ENCODE data around the gene HNF1A.
A peak's percentile ranks its signal among the peaks of the same experiment; 100 is the strongest.
"Not testable (repeated sequence)": the region's sequence is repeated elsewhere in the genome, so short reads cannot be mapped to it uniquely, and the experiment has no call there.

The HNF1A gene, protein sequence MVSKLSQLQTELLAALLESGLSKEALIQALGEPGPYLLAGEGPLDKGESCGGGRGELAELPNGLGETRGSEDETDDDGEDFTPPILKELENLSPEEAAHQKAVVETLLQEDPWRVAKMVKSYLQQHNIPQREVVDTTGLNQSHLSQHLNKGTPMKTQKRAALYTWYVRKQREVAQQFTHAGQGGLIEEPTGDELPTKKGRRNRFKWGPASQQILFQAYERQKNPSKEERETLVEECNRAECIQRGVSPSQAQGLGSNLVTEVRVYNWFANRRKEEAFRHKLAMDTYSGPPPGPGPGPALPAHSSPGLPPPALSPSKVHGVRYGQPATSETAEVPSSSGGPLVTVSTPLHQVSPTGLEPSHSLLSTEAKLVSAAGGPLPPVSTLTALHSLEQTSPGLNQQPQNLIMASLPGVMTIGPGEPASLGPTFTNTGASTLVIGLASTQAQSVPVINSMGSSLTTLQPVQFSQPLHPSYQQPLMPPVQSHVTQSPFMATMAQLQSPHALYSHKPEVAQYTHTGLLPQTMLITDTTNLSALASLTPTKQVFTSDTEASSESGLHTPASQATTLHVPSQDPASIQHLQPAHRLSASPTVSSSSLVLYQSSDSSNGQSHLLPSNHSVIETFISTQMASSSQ

DNA sequence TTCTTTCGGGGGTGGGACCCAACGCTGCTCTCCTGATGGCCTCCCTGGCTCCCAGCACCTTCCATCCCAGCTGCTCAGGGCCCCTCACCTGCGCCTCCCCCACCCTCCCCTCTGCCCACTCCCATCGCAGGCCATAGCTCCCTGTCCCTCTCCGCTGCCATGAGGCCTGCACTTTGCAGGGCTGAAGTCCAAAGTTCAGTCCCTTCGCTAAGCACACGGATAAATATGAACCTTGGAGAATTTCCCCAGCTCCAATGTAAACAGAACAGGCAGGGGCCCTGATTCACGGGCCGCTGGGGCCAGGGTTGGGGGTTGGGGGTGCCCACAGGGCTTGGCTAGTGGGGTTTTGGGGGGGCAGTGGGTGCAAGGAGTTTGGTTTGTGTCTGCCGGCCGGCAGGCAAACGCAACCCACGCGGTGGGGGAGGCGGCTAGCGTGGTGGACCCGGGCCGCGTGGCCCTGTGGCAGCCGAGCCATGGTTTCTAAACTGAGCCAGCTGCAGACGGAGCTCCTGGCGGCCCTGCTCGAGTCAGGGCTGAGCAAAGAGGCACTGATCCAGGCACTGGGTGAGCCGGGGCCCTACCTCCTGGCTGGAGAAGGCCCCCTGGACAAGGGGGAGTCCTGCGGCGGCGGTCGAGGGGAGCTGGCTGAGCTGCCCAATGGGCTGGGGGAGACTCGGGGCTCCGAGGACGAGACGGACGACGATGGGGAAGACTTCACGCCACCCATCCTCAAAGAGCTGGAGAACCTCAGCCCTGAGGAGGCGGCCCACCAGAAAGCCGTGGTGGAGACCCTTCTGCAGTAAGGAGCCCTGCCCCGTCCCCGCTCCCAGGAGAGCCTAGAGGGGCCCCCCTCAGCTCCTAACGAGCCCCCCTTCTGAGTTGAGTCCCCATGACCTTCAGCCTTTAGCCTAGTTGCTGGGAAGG, at the start of gene HNF1A:
Gene HNF1A (plus strand): TSS at position 248 of the 924 bp plus-strand sequence. CDS start 226 bp downstream, at position 474.
- no peak for DNase-seq (ENCODE audit: low read depth in 2 of 2)

DNA sequence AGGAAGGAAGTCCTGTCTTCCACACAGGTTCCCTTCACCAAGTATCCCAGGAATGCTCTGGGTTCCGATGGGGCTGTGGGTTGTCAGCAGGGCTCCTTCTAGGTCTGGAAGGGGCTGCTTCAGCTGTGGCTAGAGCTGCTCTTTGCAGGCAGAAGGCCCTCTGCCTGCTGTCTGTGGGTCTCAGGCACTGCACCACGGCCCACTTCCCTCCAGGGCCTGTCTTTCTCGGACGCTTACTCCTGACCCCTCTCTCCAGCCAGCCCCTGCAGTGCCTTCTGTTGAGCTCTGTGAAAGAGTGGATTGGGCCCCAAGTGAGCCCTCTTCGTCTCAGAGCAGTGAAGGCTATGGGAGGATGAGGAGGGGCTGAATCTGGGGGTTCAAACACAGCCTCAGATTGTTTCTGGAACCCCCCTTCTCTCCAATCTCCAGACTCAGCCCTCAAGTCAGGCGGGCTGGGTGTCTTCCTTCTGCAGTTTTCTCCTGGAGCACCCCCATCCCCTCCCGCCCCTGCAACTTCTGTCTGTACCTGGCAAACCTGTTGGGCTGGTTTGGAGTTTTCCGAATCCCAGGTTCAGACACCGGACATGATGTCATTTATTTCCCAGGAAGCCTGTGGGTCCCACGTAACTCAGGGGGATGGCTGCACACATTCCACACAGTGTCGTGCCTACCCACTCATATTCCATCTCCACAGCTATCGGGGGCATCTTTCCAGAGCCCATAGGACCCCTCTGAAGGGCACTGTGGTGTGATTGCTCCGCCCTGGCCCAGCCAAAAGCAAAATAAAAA, 49.3 kb upstream of the HNF1A start:
- DNase-seq (ENCODE audit: low read depth in 2 of 2) = no peak

DNA sequence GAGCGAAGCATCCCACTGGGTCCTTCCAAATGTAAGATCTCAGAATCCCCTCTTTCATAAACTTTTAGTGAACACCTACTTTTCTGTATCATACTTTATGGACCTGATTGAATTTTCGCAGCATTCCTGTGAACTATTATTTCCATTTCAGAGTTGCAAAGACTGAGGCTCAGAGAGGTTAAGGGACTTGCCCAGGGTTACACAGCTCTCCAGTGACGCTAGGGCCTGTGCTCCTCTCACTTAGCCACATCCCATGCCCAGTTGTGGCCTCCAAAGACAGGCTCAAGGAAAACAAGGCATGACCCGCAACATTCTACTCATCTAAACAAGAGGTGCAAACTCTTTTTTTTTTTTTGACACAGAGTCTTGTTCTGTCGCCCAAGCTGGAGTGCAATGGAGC, 48.3 kb upstream of the HNF1A start:
- no peak for DNase-seq (ENCODE audit: low read depth in 2 of 2)

DNA sequence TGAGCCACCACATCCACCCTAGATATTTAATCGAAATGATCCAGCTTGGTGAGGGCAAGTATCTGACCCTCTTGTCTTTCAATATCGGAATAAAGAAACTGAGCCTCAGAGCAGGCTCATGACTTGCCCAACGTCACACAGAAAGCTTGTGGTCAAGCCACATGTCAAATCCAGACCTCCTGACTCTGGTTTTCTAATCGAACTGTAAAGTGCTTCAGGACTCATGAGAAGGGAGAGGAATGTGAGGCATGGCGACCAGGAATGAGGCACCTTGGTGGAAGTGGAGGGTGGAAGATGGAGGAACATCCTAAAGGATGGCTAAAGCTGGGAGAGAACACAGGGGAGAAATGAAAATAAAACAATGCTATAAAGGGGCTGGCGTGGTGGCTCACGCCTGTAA, 46.3 kb upstream of the HNF1A start:
- DNase-seq (ENCODE audit: low read depth in 2 of 2) = no peak

DNA sequence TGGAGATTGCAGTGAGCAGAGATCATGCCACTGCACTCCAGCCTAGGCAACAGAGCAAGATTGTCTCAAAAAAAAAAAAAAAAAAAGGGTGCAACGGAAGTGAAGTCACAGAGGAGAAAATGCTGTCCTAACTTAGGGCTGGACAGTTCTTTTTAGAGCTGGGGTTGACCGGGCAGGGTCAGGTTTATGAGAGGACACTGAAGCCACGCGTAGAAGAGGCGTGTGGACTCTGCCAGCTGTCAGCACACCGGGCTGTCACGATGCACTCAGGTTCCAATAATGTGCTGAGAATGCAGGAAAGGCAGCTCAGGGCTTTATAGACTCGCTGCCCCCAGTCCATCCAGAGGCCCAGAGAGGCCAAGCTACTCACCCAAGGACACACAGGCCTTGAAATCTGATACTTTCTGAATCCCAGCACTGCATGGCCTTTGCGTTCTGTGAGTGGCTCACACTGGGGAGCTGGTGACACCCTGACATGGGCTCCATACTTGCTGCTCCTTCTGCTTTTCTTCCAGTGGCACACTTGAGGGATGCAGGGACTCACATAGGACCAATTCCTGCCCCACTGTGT, 45.3 kb upstream of the HNF1A start:
- no peak for DNase-seq (ENCODE audit: low read depth in 2 of 2)

DNA sequence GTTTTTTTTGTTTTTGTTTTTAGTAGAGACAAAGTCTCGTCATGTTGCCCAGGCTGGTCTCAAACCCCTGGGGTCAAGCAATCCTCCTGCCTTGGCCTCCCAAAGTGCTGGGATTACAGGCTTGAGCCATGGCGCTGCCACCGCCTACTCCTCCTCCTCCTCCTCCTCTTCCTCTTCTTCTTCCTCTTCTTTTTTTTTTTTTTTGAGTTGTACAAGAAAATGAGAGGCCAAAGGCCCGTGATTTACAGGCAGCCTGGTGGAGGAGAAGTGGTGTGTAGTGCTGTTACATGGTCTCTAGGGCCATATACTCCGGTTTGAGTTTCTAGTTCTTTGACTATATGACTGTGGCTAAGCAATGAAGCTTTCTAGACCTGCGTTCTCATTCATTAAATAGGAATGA, 44.6 kb upstream of the HNF1A start:
- DNase-seq (ENCODE audit: low read depth in 2 of 2) = no peak

DNA sequence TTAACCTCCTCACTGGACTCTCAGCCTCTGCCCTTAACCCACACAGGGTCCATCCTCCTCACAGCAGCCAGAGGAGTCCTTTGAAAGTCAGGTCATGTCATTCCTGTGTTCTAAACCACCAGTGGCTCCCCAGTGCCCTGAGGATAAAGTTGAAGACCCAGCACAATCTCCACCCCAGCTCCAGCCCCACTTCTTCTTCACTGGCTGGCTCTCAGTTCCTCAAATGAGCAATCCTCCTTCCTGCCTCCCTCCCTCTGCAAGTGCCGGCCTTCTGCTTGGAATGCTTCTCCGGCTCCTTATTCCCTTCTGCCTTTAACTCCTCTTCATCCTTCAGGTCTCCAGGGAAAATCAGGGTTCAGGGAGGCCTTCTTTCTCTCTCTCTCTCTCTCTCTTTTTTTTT, 42.1 kb upstream of the HNF1A start:
- no peak for DNase-seq (ENCODE audit: low read depth in 2 of 2)

DNA sequence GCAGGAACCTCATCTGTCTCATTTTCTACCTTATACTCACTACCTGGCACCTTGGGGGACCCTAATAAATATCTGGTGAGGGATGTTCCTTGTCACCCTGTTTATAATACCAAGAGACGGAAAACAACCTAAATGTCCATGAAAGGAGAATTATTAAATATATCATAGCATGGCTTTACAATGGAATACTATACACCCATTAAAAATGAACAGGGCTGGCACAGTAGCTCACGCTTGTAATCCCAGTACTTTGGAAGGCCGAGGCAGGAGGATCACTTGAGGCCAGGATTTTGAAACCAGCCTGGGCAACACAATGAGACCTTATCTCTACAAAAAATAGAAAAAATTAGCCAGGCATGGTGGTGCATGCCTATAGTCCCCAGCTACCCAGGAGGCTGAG, 39.8 kb upstream of the HNF1A start:
- DNase-seq (ENCODE audit: low read depth in 2 of 2) = no peak

DNA sequence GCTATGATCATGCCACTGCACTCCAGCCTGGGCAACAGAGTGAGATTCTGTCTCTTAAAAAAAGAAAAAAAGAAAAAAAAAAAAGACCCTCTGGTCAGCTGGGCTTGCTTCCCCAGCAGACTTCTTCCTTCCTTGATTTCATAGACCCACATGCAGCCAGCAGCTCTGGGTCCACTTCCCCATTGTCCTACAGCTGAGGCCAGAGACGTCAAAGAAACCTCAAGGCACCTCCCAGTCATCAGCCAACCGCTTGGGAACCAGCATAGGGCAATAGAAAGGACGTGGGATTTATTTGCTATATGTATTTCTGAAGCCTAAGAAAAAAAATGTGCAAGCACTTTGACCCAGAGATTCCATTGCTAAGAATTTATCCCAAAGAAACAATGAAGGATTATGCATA, 38.8 kb upstream of the HNF1A start:
- no peak for DNase-seq (ENCODE audit: low read depth in 2 of 2)

DNA sequence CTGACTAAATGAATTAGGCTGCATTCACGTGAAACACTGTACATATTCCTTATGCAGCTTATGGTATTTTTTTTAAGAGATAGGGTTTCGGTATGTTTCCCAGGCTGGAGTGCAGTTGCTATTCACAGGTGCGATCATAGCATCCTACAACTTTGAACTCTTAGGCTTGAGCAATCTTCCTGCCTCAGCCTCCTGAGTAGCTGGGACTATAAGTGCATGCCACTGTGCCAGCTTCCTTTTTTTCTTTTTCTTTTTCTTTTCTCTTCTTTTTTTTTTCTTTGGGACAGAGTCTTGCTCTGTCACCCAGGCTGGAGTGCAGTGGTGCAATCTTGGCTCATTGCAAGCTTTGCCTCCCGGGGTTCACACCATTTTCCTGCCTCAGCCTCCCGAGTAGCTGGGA, 38.3 kb upstream of the HNF1A start:
- DNase-seq (ENCODE audit: low read depth in 2 of 2) = no peak

DNA sequence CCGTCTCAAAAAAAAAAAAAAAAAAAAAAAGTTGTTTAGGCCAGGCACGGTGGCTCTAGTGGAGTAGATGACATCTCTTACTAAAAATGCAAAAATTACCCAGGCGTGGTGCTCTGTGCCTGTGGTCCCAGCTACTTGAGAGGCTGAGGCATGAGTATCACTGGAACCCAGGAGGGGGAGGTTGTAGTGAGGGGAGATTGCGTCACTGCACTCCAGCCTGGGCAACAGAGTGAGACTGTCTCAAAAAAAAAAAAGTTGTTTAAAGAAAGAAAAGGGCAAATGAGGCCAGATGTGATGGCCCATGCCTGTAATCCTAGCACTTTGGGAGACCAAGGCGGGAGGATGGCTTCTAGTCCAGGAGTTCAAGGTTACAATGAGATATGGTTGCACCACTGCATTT, 37.5 kb upstream of the HNF1A start:
- no peak for DNase-seq (ENCODE audit: low read depth in 2 of 2)

DNA sequence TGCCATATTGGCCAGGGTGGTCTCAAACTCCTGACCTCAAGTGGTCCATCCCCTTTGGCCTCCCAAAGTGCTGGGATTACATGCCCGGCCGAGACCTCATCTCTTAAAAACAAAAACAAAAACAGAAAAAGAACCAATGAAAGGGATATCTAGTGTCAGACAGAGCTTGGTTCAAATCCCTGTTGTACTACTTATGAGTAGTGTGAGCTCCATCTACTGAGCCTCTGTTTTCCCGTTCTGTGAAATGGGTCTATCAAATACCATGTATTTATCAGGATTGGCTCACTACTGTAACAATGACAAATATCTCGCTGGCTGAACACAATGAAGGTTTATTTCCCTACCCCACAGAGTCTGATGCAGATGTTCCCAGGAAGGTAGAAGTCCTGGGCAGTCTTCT, 36.9 kb upstream of the HNF1A start:
- no peak for DNase-seq (ENCODE audit: low read depth in 2 of 2)

DNA sequence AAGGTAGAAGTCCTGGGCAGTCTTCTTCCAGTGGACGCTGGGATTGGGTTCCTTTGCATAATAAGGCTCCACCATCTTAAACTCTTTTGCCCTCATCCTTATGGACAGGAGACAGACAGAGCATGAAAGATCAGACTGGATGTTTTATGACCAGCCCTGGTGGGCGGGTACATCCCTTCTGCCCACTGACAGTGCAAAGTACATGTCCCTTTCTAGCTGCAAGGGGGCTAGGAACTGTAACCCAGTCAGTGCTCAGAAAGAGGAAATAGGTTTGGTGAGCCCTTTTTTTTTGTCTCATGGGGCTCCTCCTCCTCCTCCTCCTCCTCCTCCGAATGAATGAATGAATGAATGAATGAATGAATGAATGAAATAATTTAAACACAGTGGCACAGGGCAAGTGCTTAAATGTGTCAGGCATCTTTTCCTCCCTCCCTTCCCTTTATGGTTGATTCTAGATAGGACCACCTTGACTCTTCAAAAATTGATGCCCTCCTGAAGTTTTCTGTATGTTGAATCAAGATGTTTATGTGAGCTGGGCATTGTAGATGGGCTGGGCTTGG, 36.4 kb upstream of the HNF1A start:
- DNase-seq (ENCODE audit: low read depth in 2 of 2) = no peak

DNA sequence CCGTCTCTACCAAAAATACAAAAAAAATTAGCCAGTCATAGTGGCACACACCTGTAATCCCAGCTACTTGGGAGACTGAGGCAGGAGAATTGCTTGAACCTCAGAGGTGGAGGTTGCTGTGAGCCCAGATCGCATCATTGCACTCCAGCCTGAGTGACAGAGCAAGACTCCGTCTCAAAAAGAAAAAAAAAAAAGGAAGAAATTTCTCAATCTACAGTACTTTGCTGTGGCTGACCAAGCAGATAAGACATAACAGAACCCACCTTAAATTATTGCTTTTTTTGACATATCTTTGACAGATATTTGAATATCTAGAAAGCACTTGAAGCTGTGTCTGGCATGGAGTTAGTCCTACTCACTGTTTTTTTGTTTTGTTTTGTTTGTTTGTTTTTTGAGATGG, 34.9 kb upstream of the HNF1A start:
- no peak for DNase-seq (ENCODE audit: low read depth in 2 of 2)

DNA sequence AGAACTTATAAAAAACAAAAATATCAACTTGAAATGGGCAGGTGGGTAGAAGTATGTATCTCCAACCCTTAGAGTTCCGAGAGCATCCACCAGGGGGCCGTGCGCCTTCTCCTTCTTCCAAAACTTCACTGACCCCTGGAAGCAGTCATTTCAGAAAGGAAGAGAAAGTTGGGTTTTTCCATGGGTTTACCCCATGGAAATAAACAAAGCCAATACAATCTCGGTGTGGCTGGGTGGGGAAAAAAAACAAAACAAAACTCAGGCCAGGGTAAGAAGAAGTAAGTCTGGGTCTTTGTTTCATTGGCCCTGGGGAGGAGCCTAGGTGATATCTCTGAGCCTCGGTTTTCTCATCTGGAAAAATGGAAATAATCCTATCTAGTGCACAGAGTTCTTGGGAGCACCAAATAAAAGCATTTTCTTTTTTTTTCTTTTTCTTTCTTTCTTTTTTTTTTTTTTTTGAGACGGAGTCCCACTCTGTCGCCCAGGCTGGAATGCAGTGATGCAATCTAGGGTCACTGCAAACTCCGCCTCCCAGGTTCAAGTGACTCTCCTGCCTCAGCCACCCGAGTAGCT, 33.6 kb upstream of the HNF1A start:
- DNase-seq (ENCODE audit: low read depth in 2 of 2) = peak; percentile 12 to 54

DNA sequence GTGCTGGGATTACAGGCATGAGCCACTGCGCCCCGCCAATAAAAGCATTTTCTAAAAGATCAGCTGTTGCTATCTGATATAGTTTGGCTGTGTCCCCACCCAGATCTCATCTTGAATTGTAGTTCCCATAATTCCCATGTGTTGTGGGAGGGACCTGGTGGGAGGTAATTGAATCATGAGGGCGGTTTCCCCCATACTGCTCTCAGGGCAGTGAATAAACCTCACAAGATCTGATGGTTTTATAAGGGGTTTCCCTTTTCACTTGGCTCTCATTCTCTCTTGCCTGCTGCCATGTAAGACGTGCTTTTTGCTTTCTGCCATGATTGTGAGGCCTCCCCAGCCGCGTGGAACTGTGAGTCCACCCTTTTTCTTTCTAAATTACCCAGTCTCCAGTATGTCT, 32.8 kb upstream of the HNF1A start:
- DNase-seq (ENCODE audit: low read depth in 2 of 2) = not testable (repeated sequence)

DNA sequence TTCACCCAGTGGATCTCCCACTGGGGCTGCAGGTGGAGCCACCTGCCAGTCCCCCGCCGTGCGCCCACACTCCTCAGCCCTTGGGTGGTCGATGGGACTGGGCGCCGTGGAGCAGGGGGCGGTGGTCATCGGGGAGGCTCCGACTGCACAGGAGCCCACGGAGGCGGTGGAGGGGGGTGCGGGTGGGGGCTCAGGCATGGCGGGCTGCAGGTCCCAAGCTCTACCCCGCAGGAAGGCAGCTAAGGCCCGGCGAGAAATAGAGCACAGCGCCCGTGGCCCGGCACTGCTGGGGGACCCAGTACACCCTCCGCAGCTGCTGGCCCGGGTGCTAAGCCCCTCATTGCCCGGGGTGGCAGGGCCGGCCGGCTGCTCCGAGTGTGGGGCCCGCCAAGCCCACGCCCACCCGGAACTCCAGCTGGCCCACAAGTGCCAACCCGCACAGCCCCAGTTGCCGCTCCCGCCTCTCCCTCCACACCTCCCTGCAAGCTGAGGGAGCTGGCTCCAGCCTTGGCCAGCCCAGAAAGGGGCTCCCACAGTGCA, 28.0 kb upstream of the HNF1A start:
- not testable (repeated sequence) for DNase-seq (ENCODE audit: low read depth in 2 of 2)

DNA sequence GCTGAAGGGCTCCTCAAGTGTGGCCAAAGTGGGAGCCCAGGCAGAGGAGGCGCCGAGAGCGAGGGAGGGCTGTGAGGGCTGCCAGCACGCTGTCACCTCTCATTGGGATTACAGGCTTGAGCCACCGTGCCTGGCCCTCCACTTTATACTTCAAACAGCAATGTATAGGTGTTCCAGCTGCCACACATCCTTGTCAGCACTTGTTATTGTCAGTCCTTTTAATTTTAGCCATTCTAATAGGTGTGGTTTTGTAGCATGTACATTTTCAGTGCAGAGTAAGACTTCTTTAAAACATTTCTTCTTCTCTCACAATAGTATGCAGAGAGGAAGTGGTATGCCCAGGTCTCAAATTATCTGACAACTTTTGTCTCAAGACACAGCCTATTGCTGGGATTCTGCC, 27.5 kb upstream of the HNF1A start:
- DNase-seq (ENCODE audit: low read depth in 2 of 2) = no peak

DNA sequence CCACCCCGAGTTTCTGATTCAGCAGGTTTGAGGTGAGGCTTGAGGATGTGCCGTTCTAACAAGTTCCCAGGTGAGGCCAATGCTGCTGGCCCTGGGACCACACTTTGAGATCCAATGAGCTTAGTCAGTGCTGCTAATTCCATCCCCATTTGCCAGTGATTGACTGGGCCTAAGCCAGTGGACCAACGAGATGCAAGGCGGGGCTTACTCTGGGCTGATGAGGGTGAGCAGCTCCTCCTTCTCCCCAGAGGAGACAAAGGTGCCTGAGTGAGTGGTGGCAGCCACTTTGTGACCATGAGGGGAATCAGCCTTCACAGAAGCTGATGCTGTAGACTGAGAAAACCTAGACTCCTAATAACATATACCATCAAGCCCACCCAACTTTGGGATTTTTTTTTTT, 23.1 kb upstream of the HNF1A start:
- DNase-seq (ENCODE audit: low read depth in 2 of 2) = no peak

DNA sequence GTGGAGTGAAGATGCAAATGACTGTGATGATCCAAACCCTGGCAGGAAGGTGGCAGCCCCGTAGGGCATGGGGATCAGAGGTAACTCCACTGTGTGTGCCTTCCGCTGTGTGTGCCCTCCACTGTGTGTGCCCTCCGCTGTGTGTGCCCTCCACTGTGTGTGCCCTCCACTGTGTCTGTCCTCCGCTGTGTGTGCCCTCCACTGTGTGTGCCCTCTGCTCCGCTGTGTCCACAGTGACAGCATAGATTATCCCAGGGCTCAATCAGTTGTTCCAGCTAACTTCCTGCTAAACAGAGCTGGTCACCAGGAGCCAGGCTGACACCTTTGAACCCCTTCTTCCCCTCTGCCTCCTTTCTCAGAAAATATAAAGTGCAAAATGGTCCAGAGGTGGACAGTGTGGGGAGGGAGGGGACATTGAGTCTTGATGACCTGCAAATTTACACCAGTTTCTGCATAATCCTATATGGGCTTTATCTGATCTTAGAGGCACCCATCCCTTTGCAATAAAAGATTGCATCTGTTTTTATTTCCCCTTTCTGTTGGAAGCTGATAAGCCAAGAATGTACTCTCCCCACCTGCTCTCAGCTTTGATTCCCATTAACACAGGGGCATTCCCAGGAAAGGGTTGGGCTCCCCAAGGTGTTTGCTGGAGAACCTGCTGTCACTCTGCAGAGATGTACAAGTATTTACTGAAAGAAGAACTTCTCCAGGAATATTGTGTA, 21.6 kb upstream of the HNF1A start:
- no peak for DNase-seq (ENCODE audit: low read depth in 2 of 2)

Data from stimulated activated CD4-positive, alpha-beta T cell treated with anti-CD3 and anti-CD28 coated beads, Interleukin-1b, Interleukin-23, amount 100 ng/mL, for 1 hour (primary cell).